CD4-positive, alpha-beta T cell treated with Interleukin-1 beta for 1 hour (primary cell): ENCODE data around the gene SLC16A9.
A peak's percentile ranks its signal among the peaks of the same experiment; 100 is the strongest.

Experiments used
- DNase-seq, 2 donors: peaks; one replicate each; pipeline ENCODE4 v3.0.0-alpha.2; 2020 to 2022

SLC16A9 gene

DNA sequence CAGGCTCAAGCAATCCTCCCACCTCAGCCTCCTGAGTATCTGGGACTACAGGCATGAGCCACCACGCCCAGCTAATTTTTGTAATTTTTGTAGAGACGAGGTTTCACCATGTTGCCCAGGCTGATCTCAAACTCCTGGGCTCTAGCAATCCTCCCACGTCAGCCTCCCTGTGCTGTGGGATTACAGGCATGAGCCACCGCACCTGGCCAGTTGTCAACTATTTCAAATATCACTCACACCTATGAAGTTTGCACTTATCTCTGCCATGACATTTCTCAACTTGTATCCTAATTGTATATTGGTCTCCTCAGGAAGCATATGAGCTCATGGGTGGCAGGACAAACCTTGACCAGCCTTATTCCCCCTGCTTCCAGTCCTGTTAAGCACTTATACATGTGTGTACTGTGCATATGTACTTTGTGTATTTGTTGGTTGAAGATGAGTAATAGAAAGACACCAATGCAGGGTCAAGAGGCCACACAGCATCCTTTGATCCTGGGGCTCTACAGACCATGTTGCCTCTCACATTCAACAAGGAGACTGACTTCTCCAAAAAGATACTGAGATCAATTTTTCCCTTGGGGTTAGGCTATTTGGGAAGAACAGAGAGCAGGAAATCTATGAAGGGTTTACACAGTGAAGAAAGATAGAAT, 82.2 kb downstream of the SLC16A9 start:
- DNase-seq = no peak

DNA sequence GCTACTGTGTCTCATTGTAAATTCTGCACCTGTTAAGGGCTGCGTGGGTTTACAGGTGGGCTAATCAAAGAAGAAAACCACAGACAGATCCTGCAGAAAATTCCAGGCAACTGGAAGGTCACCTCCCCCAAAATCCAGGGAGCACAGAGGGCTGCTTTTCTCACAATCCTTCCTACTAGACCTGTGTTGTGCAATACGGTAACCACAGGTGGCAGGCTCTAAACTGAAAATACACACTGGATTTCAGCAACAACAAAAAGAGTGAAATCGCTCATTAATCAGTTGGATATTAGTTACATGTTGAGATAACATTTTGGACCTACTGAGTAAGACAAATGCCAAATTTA, 83.2 kb downstream of the SLC16A9 start:
- no peak for DNase-seq

- DNase-seq = peak; percentile 48 to 69
Measured at GRCh38 chr10:59625721-59626522, 83.7 kb downstream of the SLC16A9 start.

- no peak for DNase-seq
Measured at GRCh38 chr10:59624951-59625350, 84.7 kb downstream of the SLC16A9 start.

GRCh38 chr10:59624136-59624535, 85.5 kb downstream of the SLC16A9 start:
- DNase-seq = no peak

GRCh38 chr10:59623133-59624121, 86.2 kb downstream of the SLC16A9 start:
- no peak for DNase-seq

DNA sequence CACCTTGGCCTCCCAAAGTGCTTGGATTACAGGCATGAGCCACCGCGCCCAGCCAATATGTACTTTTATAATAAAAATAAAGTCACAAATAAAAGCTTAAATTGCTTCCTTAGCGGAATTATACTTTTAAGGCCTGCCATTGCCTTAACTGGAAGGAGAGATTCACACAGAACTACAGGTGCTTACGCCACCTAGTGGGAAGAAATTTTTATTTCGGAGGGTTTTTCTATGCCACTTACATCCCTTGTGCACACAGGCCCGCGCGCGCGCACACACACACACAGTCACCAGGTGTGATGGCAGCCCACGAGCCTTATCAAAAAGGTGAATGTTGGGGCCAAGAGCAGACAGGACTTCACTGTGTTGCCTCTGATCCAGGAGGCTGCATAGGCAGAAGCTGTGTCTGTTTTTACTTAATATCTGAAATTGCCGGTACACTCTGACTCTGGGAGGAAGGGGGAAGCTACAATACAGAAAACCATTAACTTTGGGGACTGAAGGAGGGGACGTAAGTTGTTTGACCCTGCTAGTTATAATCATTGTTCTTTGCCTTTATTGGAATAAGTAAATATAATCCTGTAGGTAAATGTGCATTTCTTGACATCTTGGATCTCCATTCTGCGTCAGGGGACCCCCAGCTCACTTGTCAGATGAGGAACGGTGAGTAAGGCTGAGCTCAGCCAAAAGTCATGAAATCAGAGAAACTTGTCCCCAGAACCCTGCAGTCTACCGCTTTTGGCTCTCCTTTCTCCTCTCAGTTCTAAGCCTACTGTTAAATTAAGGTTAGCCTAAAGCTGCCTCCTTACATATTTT, 87.1 kb downstream of the SLC16A9 start:
- peak; percentile 3 to 36 for DNase-seq

DNA sequence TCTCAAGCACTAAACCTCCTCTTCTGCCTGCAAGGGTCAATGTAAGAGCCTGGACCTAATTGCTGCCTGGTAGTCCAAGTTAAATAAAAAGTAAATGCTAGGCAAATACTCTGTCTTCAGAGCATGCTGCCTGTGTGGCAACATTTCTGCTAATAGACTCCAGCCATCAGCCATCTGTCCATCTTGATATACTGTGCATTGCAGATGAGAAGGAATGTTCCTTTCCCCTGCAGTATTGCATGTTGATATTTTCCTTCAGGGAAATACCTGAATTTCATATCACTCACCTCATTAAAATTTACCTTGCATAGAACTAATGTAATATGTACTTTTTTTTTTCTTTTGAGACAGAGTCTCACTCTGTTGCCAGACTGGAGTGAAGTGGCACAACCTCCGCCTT, 87.9 kb downstream of the SLC16A9 start:
- DNase-seq = no peak

DNA sequence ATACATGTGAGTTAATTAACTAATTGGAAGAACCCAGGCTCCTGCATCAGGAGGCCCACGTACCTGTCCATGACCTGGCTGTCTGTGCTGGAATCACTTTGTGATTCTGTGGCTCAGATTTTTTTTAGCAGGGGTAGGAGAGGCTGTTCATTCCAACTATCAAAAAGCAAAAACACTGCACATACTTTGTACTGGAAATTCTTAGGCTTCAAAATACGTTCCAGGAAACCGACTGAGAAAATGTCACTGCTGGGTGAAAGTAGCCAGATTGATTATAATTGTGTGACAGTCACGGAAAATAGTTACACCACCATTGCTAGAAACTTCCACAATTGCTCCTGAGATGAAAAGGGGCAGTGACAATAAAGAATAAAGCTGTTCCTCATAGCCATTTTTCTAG, 91.0 kb downstream of the SLC16A9 start:
- DNase-seq = no peak

GRCh38 chr10:59617996-59618395, 91.7 kb downstream of the SLC16A9 start:
- no peak for DNase-seq

DNA sequence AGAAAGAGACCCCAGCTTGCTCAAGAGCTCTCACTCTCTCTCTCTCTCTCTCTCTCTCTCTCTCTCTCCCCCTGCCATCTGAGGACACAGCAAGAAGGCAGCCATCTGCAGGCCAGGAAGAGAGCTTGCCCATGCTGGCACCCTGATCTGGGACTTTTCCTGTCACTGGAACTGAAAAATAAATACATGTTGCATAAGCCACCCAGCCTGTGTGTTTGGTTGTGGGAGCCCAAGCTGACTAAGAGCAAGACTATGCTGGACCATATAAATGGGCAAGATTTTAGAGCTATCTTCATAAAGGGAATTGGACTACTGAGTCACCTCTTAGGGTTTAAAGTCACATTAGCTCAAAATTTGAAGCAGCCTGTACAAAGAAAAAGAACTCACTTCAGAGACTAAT, 98.6 kb downstream of the SLC16A9 start:
- no peak for DNase-seq

- no peak for DNase-seq
Measured at GRCh38 chr10:59607970-59608369, 101.7 kb downstream of the SLC16A9 start.

- no peak for DNase-seq
Measured at GRCh38 chr10:59606551-59606961, 103.1 kb downstream of the SLC16A9 start.

- DNase-seq = no peak
Measured at GRCh38 chr10:59601985-59602384, 107.7 kb downstream of the SLC16A9 start.
